GM18511 (cell line): Measurements from ENCODE around the gene ARL6IP4.

Source experiments
- ATAC-seq: cut with Tn5 transposase; IDR thresholded peaks from one replicate; pipeline ENCODE4 v1.9.1; 2021; ENCODE audit warnings: mild to moderate bottlenecking, moderate library complexity; ENCODE audit not compliant: unreplicated experiment

Gene ARL6IP4

GRCh38 chr12:122977655-122978392, 2.7 kb upstream of the ARL6IP4 start:
- no peak for ATAC-seq

GRCh38 chr12:122978507-122978955, 1.9 kb upstream of the ARL6IP4 start:
- no peak for ATAC-seq

- no peak for ATAC-seq
Measured at GRCh38 chr12:122979001-122979907, 1.2 kb upstream of the ARL6IP4 start.

GRCh38 chr12:122979908-122980182, 636 bp upstream of the ARL6IP4 start:
- ATAC-seq: no peak

GRCh38 chr12:122981036-122981471, 573 bp downstream of the ARL6IP4 start:
- peak; percentile 23 for ATAC-seq

- ATAC-seq: no peak
Measured at GRCh38 chr12:122981587-122982476, 1.4 kb downstream of the ARL6IP4 start.

- ATAC-seq: no peak
Measured at GRCh38 chr12:122982477-122982815, 2.0 kb downstream of the ARL6IP4 start.

- no peak for ATAC-seq
Measured at GRCh38 chr12:122982963-122983788, 2.7 kb downstream of the ARL6IP4 start.

GRCh38 chr12:122983789-122984515, 3.5 kb downstream of the ARL6IP4 start:
- no peak for ATAC-seq

GRCh38 chr12:122984612-122985337, 4.3 kb downstream of the ARL6IP4 start:
- ATAC-seq: no peak

GRCh38 chr12:122985338-122986257, 5.1 kb downstream of the ARL6IP4 start:
- ATAC-seq: no peak

- no peak for ATAC-seq
Measured at GRCh38 chr12:122986258-122986871, 5.9 kb downstream of the ARL6IP4 start.

- ATAC-seq: no peak
Measured at GRCh38 chr12:122987086-122987951, 6.8 kb downstream of the ARL6IP4 start.

- ATAC-seq: no peak
Measured at GRCh38 chr12:122988036-122988435, 7.6 kb downstream of the ARL6IP4 start.

GRCh38 chr12:122988612-122989212, 8.2 kb downstream of the ARL6IP4 start:
- no peak for ATAC-seq

- ATAC-seq: no peak
Measured at GRCh38 chr12:122989225-122989839, 8.9 kb downstream of the ARL6IP4 start.
